ENCODE results near the gene NUP50.

GRCh38 chr22:45180146-45180679, 16.5 kb downstream of the NUP50 start:
- TF ChIP-seq, protein P1, sequence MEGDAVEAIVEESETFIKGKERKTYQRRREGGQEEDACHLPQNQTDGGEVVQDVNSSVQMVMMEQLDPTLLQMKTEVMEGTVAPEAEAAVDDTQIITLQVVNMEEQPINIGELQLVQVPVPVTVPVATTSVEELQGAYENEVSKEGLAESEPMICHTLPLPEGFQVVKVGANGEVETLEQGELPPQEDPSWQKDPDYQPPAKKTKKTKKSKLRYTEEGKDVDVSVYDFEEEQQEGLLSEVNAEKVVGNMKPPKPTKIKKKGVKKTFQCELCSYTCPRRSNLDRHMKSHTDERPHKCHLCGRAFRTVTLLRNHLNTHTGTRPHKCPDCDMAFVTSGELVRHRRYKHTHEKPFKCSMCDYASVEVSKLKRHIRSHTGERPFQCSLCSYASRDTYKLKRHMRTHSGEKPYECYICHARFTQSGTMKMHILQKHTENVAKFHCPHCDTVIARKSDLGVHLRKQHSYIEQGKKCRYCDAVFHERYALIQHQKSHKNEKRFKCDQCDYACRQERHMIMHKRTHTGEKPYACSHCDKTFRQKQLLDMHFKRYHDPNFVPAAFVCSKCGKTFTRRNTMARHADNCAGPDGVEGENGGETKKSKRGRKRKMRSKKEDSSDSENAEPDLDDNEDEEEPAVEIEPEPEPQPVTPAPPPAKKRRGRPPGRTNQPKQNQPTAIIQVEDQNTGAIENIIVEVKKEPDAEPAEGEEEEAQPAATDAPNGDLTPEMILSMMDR (conservative IDR thresholded peaks at IDR 0.05 in 1 of 2, IDR thresholded peaks at IDR 0.05 in 1 of 2; ENCODE audit: low read depth in 1 of 2, low read length in 2 of 2): no peak
- TF ChIP-seq EZH2 (IDR thresholded peaks at IDR 0.05; ENCODE audit: low read length, missing control alignments): no peak

All from fibroblast of lung (primary cell).